Sigmoid colon (tissue), 4 donors: ENCODE results near the gene TSSK2.

Experiments
- CTCF ChIP-seq, 4 experiments: fragments of 450-650 bp in 3 of 4; fragments of 200-600 bp in 1 of 4; IDR thresholded peaks; one replicate each; pipeline ENCODE4 v1.5.1; 2016 to 2019; ENCODE audit warnings: antibody characterized with exemption in 4 of 4, mild to moderate bottlenecking in 3 of 4, moderate library complexity in 2 of 4
- EP300 ChIP-seq, 4 donors: sonication (generic); formaldehyde crosslinking; IDR thresholded peaks; one replicate each; pipeline ENCODE4 v1.6.1; 2017; ENCODE audit warnings: antibody characterized with exemption in 4 of 4
- POLR2A ChIP-seq, 2 donors: fragments of 450-650 bp; IDR thresholded peaks; one replicate each; pipeline ENCODE4 v1.6.1; 2016; ENCODE audit warnings: antibody characterized with exemption in 2 of 2, mild to moderate bottlenecking in 2 of 2, moderate library complexity in 2 of 2
- POLR2AphosphoS5 ChIP-seq, 4 donors: sonication (generic); formaldehyde crosslinking; IDR thresholded peaks; one replicate each; pipeline ENCODE4 v1.6.1; 2017; ENCODE audit warnings: antibody characterized with exemption in 4 of 4

- TF ChIP-seq CTCF (IDR thresholded peaks at IDR 0.05), result no peak
- TF ChIP-seq EP300 (IDR thresholded peaks at IDR 0.05), result no peak
- TF ChIP-seq POLR2A (IDR thresholded peaks at IDR 0.05), result no peak
- no peak for TF ChIP-seq POLR2AphosphoS5 (IDR thresholded peaks at IDR 0.05)
Observed at GRCh38 chr22:19150482-19151328, 19.6 kb downstream of the TSSK2 start.
